DND-41 (cell line): ENCODE data around the gene TRH.

ENCODE experiments used
- CTCF ChIP-seq: IDR thresholded peaks from 2 replicates; pipeline ENCODE4 v1.5.1; 2012; ENCODE audit warnings: borderline replicate concordance, low read length, moderate library complexity, mild to moderate bottlenecking; ENCODE audit not compliant: poor library complexity, severe bottlenecking; ENCODE audit errors: extremely low read depth
- EZH2 ChIP-seq: IDR thresholded peaks from 3 replicates; pipeline ENCODE4 v1.6.1; 2012; ENCODE audit warnings: borderline replicate concordance, low read depth, mild to moderate bottlenecking, moderate library complexity, low read length, inconsistent platforms; ENCODE audit not compliant: severe bottlenecking

GRCh38 chr3:129953621-129954020 lies 20.9 kb upstream of the TRH start:
- TF ChIP-seq EZH2: no peak
- no peak for TF ChIP-seq CTCF
